AG04450 (cell line): ENCODE data around the gene AGAP5. TPM values are rescaled to one million over a fixed set of nuclear protein-coding genes. Genes with fewer than 3 reads are reported as not detected.
"Not testable (repeated sequence)": the region's sequence is repeated elsewhere in the genome, so short reads cannot be mapped to it uniquely, and the experiment has no call there.

Experiments
- CTCF ChIA-PET: fragments of 300-600, 350-600 bp; formaldehyde crosslinking; extraction: SDS; loops from one replicate; lab custom pipeline; 2022; ENCODE audit warnings: antibody characterized with exemption, inconsistent platforms; lab: Charles Lee
- POLR2A ChIA-PET: fragments of 350-600 bp; formaldehyde crosslinking; extraction: SDS; loops from one replicate; lab custom pipeline; 2021; ENCODE audit warnings: antibody characterized with exemption, inconsistent platforms; lab: Yijun Ruan, JAX
- DNase-seq: peaks from one replicate; pipeline ENCODE4 v3.0.0-alpha.2; 2011; ENCODE audit warnings: low read depth, low spot score
- H3K27ac ChIP-seq: one replicate; pipeline ENCODE4 v1.5.1; 2012; ENCODE audit warnings: low read depth, low read length, control low read depth
- H3K27me3 ChIP-seq: one replicate; pipeline ENCODE4 v1.6.0; 2012; ENCODE audit warnings: low read length; ENCODE audit not compliant: control insufficient read depth, insufficient read depth
- H3K4me3 ChIP-seq: 2 replicates; pipeline ENCODE4 v1.5.1; 2011; ENCODE audit warnings: mild to moderate bottlenecking, low read depth, low read length, control low read depth
- H3K9me3 ChIP-seq: 2 replicates; pipeline ENCODE4 v1.5.1; 2012; ENCODE audit warnings: low read length; ENCODE audit not compliant: control insufficient read depth, insufficient read depth
- CTCF ChIP-seq: IDR thresholded peaks from 2 replicates; pipeline ENCODE4 v1.5.1; 2011; ENCODE audit warnings: low read depth, low read length, control low read depth, inconsistent platforms
- polyA plus RNA-seq: library from polyadenylated mRNA; depleted of rRNA; stranded (reverse); fragments of >200 nt; gene quantifications from 2 replicates; pipeline ENCODE4 v1.2.3, GENCODE V29; 2011

AGAP5 gene
- polyA plus RNA-seq, 1 experiment, result 2.9 TPM

DNA sequence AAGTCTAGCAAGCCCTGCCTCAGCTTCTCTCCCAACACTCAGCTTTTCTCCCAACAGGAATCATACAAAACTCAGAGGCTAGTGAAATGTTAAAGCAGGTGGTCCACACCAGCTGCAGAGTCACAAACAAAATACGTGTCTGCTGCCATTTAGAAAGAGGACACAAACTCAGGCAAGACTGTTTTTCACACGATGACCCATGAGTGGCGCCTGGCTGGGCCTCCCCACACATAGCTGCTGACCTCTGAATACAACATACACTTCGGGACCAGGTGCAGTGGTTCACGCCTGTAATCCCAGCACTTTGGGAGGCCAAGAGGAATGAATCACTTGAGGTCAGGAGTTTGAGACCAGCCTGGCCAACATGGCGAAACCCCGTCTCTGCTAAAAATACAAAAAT lies 35.2 kb downstream of the AGAP5 start:
- CTCF ChIA-PET, POLR2A ChIA-PET, H3K27me3 ChIP-seq, H3K4me3 ChIP-seq, H3K9me3 ChIP-seq, H3K27ac ChIP-seq, DNase-seq: not testable (repeated sequence)

DNA sequence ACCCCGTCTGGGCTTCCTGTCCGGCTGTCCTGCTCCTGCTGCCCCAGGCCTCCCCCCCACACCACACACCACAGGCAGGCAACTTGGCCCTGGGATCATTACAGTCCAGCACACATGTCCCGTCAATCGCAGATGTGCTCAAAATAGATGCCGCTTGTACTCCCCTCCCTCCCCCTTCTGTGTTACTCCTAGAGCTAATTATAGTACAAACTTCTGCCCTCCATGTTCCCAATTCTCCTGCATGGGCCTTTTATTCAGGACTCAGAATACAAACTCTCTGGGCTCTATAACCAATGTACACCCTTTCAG lies 42.0 kb downstream of the AGAP5 start, which contains the start of gene SYNPO2L:
Gene SYNPO2L, minus strand, starts transcription at position 40 of the 309 bp plus-strand sequence. CDS start 107 bp downstream, outside the sequence.
- TF ChIP-seq CTCF, result no peak
- Histone ChIP-seq H3K27ac (no peak within 1 kb of the TSS), H3K9me3 (no peaks in the 10 kb centered on the region), H3K27me3 (no peaks in the 10 kb centered on the region), H3K4me3 (no peak within 1 kb of the TSS)
- DNase-seq, result no peak
- ChIA-PET CTCF (interaction anchor here (0.6 to 1.5 kb wide), 2 partner anchors 12 kb away, joined by 4 to 5 read pairs; no protein-coding TSS in a partner anchor), POLR2A (no interaction called here)

- no peak overlapping the region for H3K27ac ChIP-seq
- POLR2A ChIA-PET, result no interaction called here
- TF ChIP-seq CTCF, result no peak
- no peak for DNase-seq
- no peaks in the 10 kb centered on the region for H3K27me3 ChIP-seq
- CTCF ChIA-PET, result interaction anchor here (0.6 kb wide), 1 partner anchor 11 kb away, joined by 4 read pairs; no protein-coding TSS in a partner anchor
- H3K4me3 ChIP-seq, result no peak overlapping the region
- no peaks in the 10 kb centered on the region for H3K9me3 ChIP-seq
These were observed 42.5 kb downstream of the AGAP5 start for GRCh38 chr10:73655257-73655989.

DNA sequence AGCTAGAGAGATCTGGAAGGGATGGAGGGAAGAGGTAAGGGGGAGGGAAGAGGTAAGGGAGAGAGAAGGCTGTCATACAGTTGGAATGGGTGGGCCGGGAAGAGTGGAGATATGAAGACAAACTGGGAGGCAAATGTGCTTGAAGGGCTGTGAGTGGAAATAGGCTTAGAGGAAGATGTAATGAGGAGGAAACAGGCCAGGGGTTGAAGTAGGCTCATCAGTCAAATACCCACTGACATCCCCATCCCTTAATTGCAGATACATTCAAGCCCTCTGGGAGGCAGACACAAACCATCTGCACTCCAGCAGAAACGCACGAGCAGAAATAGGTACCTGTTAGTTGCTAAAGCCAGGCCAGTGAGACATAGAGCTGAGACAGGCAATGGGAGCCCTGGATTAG lies 44.2 kb downstream of the AGAP5 start:
- TF ChIP-seq CTCF, result peak; percentile 28
- Histone ChIP-seq H3K27ac (no peak overlapping the region), H3K4me3 (no peak overlapping the region), H3K27me3 (no peaks in the 10 kb centered on the region), H3K9me3 (no peaks in the 10 kb centered on the region)
- POLR2A ChIA-PET, result no interaction called here
- CTCF ChIA-PET, result interaction anchor here (1.0 to 1.1 kb wide), 2 partner anchors 9 to 124 kb away, joined by 3 to 4 read pairs; no protein-coding TSS in a partner anchor
- no peak for DNase-seq

DNA sequence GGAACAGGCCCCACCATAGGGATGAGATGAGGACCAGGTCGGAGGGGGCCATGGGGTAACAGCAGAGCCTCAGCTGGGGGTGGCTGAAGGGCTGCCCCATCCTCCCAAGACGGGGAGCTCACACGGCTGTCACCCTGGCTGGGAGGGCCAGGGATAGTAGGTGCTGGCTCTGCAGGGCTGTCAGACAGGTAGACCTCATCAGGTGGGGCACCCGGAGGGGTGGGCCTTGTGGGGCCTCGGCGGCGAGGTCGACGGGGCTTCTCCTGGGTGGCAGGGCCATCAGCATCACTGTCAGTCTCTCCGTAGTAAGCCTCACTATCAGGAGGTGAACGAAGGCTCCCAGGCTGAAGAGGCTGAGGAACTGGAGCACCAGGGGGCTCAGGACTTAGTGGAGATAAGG lies 44.7 kb downstream of the AGAP5 start:
- TF ChIP-seq CTCF, result no peak
- no peak overlapping the region for H3K4me3 ChIP-seq
- DNase-seq, result no peak
- H3K27me3 ChIP-seq, result no peaks in the 10 kb centered on the region
- H3K9me3 ChIP-seq, result no peaks in the 10 kb centered on the region
- ChIA-PET CTCF (interaction anchor here (1.0 to 1.1 kb wide), 2 partner anchors 9 to 124 kb away, joined by 3 to 4 read pairs; no protein-coding TSS in a partner anchor), POLR2A (no interaction called here)
- H3K27ac ChIP-seq, result no peak overlapping the region
